ENCODE measurements around the gene RHEX. TPM values are rescaled to one million over a fixed set of nuclear protein-coding genes. Genes with fewer than 3 reads are reported as not detected.

Gene RHEX
- polyA plus RNA-seq, 3 donors: not detected

DNA sequence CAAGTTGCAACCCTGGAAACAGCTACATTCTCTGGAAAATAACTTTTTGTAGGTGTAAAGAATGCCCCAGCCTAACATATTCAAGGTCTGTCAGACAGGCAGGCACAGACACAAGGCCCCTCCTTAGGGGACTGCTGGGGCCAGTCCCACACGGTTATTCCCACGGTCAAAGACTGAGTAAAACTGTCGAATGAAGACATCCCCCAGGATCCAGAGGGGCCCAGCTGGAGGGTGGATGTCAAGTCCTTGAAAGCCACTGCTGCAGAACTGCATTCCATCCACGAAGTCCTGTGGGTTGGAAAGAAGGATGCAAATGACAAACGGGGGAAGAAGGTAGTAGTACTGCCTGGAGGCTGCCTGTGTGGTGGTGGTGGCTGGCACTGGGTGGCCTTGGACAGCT, 42.9 kb upstream of the RHEX start:
- Histone ChIP-seq H3K4me3 (replicated peaks in 1 of 3; ENCODE audit: low read depth in 2 of 3, low read length in 3 of 3) (no peak overlapping the region), H3K9ac (ENCODE audit: insufficient read depth, low read length, poor library complexity, severe bottlenecking) (no peak overlapping the region), H3K27ac (ENCODE audit: low read depth in 1 of 2, low read length in 2 of 2) (no peak overlapping the region), H3K4me1 (ENCODE audit: control insufficient read depth in 1 of 2, insufficient read depth in 2 of 2, low read length in 2 of 2) (peaks cover 47 to 51% of the 10 kb centered on the region in 2 donors), H3K36me3 (replicated peaks in 1 of 2; ENCODE audit: control insufficient read depth in 1 of 2, insufficient read depth in 2 of 2, low read length in 2 of 2) (no peaks in the 10 kb centered on the region), H4K20me1 (ENCODE audit: insufficient read depth, low read length) (no peaks in the 10 kb centered on the region), H3K27me3 (ENCODE audit: control insufficient read depth in 2 of 2, insufficient read depth in 2 of 2, low read length in 2 of 2) (no peaks in the 10 kb centered on the region), H3K4me2 (replicated peaks; ENCODE audit: extremely low read depth, low read length, poor library complexity, severe bottlenecking) (no peak overlapping the region), H2AFZ (ENCODE audit: insufficient read depth, low read depth, low read length, poor library complexity, severe bottlenecking) (no peak overlapping the region), H3K9me3 (replicated peaks in 1 of 2; ENCODE audit: control insufficient read depth in 1 of 2, insufficient read depth in 1 of 2, low read length in 2 of 2) (no peaks in the 10 kb centered on the region), H3K79me2 (ENCODE audit: insufficient read depth, low read length) (no peaks in the 10 kb centered on the region)
- Mint-ChIP-seq H3K27ac (no peak overlapping the region), H3K9me3 (no peaks in the 10 kb centered on the region), H3K36me3 (no peaks in the 10 kb centered on the region), H3K27me3 (ENCODE audit: low read depth in 3 of 3) (peaks cover 0 to 2% (median 0%) of the 10 kb centered on the region in 3 donors), H3K4me1 (peaks cover 58% of the 10 kb centered on the region), H3K4me3 (no peak overlapping the region)
- DNase-seq: no peak
- WGBS (ENCODE audit: insufficient coverage): 87% methylated on average over 5 of the region's 5 CpGs
- TF ChIP-seq, protein P1, sequence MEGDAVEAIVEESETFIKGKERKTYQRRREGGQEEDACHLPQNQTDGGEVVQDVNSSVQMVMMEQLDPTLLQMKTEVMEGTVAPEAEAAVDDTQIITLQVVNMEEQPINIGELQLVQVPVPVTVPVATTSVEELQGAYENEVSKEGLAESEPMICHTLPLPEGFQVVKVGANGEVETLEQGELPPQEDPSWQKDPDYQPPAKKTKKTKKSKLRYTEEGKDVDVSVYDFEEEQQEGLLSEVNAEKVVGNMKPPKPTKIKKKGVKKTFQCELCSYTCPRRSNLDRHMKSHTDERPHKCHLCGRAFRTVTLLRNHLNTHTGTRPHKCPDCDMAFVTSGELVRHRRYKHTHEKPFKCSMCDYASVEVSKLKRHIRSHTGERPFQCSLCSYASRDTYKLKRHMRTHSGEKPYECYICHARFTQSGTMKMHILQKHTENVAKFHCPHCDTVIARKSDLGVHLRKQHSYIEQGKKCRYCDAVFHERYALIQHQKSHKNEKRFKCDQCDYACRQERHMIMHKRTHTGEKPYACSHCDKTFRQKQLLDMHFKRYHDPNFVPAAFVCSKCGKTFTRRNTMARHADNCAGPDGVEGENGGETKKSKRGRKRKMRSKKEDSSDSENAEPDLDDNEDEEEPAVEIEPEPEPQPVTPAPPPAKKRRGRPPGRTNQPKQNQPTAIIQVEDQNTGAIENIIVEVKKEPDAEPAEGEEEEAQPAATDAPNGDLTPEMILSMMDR (IDR thresholded peaks at IDR 0.05): no peak
- intact Hi-C loops (cut with micrococcal nuclease): loop anchor here in 1 of 2 donors (5.0 kb wide), 1 partner anchor 42 kb away; the partner anchor contains the start of gene RHEX

DNA sequence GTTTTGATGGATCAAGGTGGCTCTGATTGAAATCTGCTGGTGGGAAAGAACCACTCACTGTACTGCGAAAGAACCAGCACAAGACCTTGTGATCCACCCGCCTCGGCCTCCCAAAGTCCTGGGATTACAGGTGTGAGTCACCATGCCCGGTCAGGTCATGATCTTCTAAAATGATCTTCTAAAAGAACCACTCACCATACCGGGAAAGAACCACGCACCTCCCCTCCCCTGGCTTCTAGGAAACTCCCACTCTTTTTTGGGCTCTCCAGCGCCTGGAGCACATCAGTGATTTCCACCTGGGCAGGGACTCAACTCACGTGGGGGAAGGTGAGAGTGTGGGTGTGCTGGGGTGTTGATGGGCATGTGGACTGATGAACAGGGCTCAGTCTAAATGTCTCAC, 41.9 kb upstream of the RHEX start:
- H3K27me3 Mint-ChIP-seq (ENCODE audit: low read depth in 3 of 3): peaks cover 0 to 2% (median 0%) of the 10 kb centered on the region in 3 donors
- no peaks in the 10 kb centered on the region for H3K9me3 Mint-ChIP-seq
- peak overlapping the region in 1 of 7 donors; percentile 80 for H3K27ac Mint-ChIP-seq
- H3K36me3 Mint-ChIP-seq: no peaks in the 10 kb centered on the region
- Histone ChIP-seq H3K9me3 (replicated peaks in 1 of 2; ENCODE audit: control insufficient read depth in 1 of 2, insufficient read depth in 1 of 2, low read length in 2 of 2) (no peaks in the 10 kb centered on the region), H3K4me3 (replicated peaks in 1 of 3; ENCODE audit: low read depth in 2 of 3, low read length in 3 of 3) (no peak overlapping the region), H3K79me2 (ENCODE audit: insufficient read depth, low read length) (no peaks in the 10 kb centered on the region), H3K4me2 (replicated peaks; ENCODE audit: extremely low read depth, low read length, poor library complexity, severe bottlenecking) (no peak overlapping the region), H2AFZ (ENCODE audit: insufficient read depth, low read depth, low read length, poor library complexity, severe bottlenecking) (no peak overlapping the region), H3K27me3 (ENCODE audit: control insufficient read depth in 2 of 2, insufficient read depth in 2 of 2, low read length in 2 of 2) (no peaks in the 10 kb centered on the region), H3K27ac (ENCODE audit: low read depth in 1 of 2, low read length in 2 of 2) (no peak overlapping the region), H3K36me3 (replicated peaks in 1 of 2; ENCODE audit: control insufficient read depth in 1 of 2, insufficient read depth in 2 of 2, low read length in 2 of 2) (no peaks in the 10 kb centered on the region), H3K4me1 (ENCODE audit: control insufficient read depth in 1 of 2, insufficient read depth in 2 of 2, low read length in 2 of 2) (peaks cover 38 to 48% of the 10 kb centered on the region in 2 donors), H4K20me1 (ENCODE audit: insufficient read depth, low read length) (no peaks in the 10 kb centered on the region), H3K9ac (ENCODE audit: insufficient read depth, low read length, poor library complexity, severe bottlenecking) (no peak overlapping the region)
- H3K4me3 Mint-ChIP-seq: no peak overlapping the region
- intact Hi-C loops (cut with micrococcal nuclease): loop anchor here in 1 of 2 donors (5.0 kb wide), 1 partner anchor 41 kb away; the partner anchor contains the start of gene RHEX
- WGBS (ENCODE audit: insufficient coverage): 93% methylated on average over 4 of the region's 8 CpGs
- TF ChIP-seq, protein P1 (IDR thresholded peaks at IDR 0.05): no peak
- H3K4me1 Mint-ChIP-seq: peaks cover 53% of the 10 kb centered on the region
- DNase-seq: no peak
